ENCODE measurements around the gene MINAR1. TPM values are rescaled to one million over a fixed set of nuclear protein-coding genes. Genes with fewer than 3 reads are reported as not detected.

The MINAR1 gene, protein sequence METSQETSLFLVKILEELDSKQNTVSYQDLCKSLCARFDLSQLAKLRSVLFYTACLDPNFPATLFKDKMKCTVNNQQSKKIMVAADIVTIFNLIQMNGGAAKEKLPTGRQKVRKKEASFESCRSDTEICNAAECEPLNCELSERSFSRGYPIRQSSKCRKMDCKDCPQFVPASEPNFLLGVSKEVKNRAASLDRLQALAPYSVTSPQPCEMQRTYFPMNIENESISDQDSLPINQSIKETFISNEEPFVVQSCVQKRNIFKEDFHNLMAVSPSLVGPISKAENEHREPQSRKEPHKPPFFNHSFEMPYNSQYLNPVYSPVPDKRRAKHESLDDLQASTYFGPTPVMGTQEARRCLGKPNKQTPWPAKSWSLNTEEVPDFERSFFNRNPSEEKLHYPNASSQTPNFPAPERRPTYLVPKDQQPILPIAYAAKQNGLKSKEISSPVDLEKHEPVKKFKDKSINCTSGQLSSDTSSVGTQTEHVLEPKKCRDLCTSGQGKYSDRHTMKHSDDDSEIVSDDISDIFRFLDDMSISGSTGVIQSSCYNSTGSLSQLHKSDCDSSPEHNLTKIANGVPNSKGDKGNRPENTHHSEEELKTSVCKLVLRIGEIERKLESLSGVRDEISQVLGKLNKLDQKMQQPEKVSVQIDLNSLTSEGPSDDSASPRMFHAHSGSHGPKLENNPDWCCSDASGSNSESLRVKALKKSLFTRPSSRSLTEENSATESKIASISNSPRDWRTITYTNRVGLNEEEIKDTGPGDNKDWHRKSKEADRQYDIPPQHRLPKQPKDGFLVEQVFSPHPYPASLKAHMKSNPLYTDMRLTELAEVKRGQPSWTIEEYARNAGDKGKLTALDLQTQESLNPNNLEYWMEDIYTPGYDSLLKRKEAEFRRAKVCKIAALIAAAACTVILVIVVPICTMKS
- total RNA-seq (under 1 TPM in 3 of 4 donors, not detected in 1; 0.10 to 0.20 (median 0.11) TPM), polyA plus RNA-seq (under 1 TPM; 0.03 to 0.23 (median 0.07) TPM)
- long read RNA-seq, donor 1, partial matches to known transcripts, result 0 of 1 reads
- long read RNA-seq, donor 1, other reads (novel, unspliced or antisense), result 1 of 1 reads
- long read RNA-seq, donor 2, result 0 reads

DNA sequence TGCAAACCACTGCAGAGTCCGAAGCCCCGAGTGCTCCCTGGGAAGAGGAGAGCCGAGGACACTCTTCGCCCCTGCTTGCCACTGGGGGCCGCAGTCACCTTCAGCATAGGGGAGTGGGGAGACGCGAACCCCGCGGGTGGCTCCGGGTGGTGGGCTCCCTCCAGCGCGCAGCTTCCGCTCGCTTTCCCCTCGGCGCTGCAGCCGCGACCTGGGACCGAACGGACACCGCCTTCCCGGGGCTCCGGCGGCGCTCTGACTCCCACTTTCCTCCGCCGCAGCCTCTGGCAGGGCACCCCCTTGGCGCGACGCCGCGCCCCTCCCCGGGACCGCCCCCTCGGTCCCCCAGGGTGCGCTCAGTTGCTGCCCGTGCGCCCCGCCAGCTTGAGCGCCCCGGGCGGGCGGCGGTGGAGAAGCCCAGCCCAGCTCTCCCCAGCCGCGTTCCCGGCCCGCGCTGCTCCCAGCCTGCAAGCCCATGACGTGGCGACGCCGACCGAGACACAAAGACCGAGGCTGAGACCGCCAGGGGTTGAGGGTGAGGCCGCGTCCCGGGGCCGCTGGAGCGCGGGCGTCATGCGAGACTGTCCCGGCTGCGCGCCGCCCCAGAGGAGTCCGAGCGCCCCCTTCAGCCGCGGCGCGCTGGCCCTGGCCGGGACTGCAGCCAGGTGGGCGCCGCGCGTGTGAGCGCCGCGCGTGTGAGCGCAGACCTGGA, at the start of gene MINAR1:
TSS of gene MINAR1 (plus strand) at position 701 of the 709 bp plus-strand sequence. CDS start 23,812 bp downstream, outside the sequence.
- Histone ChIP-seq H3K4me1 (peaks cover 4% of the 10 kb centered on the region), H3K27me3 (ENCODE audit: insufficient read depth in 3 of 3, low read length in 2 of 3) (peaks cover 3 to 63% (median 25%) of the 10 kb centered on the region in 3 donors), H3K27ac (no peak within 1 kb of the TSS), H3K36me3 (ENCODE audit: insufficient read depth in 1 of 2, low read depth in 1 of 2) (no peaks in the 10 kb centered on the region), H3K4me3 (peak within 1 kb of the TSS; percentile 69), H3K9me3 (no peaks in the 10 kb centered on the region)
- intact Hi-C loops (cut with DNase I), result no loop called here
- DNase-seq, result peak in 1 of 2 donors; percentile 41
- TF ChIP-seq, protein P1, sequence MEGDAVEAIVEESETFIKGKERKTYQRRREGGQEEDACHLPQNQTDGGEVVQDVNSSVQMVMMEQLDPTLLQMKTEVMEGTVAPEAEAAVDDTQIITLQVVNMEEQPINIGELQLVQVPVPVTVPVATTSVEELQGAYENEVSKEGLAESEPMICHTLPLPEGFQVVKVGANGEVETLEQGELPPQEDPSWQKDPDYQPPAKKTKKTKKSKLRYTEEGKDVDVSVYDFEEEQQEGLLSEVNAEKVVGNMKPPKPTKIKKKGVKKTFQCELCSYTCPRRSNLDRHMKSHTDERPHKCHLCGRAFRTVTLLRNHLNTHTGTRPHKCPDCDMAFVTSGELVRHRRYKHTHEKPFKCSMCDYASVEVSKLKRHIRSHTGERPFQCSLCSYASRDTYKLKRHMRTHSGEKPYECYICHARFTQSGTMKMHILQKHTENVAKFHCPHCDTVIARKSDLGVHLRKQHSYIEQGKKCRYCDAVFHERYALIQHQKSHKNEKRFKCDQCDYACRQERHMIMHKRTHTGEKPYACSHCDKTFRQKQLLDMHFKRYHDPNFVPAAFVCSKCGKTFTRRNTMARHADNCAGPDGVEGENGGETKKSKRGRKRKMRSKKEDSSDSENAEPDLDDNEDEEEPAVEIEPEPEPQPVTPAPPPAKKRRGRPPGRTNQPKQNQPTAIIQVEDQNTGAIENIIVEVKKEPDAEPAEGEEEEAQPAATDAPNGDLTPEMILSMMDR (IDR thresholded peaks at IDR 0.05), result no peak
- ATAC-seq, result peak; percentile 57 to 86 (median 72)
- WGBS, 3 donors, result 0% methylated on average over 58 to 84 of the region's 84 CpGs

DNA sequence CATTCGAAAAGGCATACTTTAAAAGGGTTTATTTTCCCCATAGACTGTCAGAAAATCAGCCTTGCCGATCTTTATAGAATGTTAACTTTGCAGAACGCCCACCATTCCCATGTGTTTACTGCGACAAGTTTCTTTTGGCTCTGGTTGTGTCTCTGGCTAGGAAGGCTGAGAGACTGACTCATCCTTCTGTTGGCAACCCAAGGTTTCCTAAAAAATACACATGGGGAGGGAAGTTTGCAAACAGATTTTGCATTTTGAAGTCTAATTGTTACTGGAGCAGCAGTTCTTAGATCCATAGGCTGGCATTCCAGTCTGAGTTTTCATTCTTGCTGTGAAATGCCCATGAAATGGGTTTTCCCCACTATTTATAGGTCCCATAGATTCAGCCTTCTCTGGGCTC, 37.9 kb upstream of the MINAR1 start:
- Histone ChIP-seq H3K4me1 (no peaks in the 10 kb centered on the region), H3K36me3 (ENCODE audit: insufficient read depth in 1 of 2, low read depth in 1 of 2) (no peaks in the 10 kb centered on the region), H3K4me3 (no peak overlapping the region), H3K27me3 (ENCODE audit: insufficient read depth in 3 of 3, low read length in 2 of 3) (no peaks in the 10 kb centered on the region), H3K27ac (no peak overlapping the region), H3K9me3 (no peaks in the 10 kb centered on the region)
- intact Hi-C loops (cut with DNase I), result no loop called here
- 39 to 51% (median 45%) methylated on average over 4 of the region's 4 CpGs for WGBS, 3 donors
- ATAC-seq, result no peak
- TF ChIP-seq, protein P1 (IDR thresholded peaks at IDR 0.05), result no peak
- no peak for DNase-seq

DNA sequence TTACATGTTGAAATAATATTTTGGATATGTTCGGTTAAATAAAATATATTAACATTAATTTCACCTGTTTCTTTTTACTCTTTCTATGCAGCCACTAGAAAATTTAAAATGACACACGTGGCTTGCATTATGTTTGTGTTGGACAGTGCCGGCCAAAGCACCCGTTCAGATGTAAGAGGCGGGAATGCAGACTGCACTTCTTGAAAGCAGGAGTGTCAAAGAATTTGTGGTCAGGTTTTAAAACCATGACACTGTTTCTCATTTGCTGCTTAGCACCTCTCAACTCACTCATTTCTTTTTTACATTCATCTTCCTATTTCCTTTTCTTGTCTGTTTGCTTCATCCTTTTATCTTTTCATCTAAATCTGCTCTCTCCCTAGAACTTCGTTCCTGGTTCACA, 35.3 kb upstream of the MINAR1 start:
- Histone ChIP-seq H3K9me3 (no peaks in the 10 kb centered on the region), H3K36me3 (ENCODE audit: insufficient read depth in 1 of 2, low read depth in 1 of 2) (no peaks in the 10 kb centered on the region), H3K27me3 (ENCODE audit: insufficient read depth in 3 of 3, low read length in 2 of 3) (no peaks in the 10 kb centered on the region), H3K4me3 (no peak overlapping the region), H3K27ac (no peak overlapping the region), H3K4me1 (no peaks in the 10 kb centered on the region)
- WGBS, 3 donors, result 51 to 74% (median 71%) methylated on average over 6 of the region's 6 CpGs
- intact Hi-C loops (cut with DNase I), result no loop called here
- no peak for ATAC-seq
- DNase-seq, result no peak
- TF ChIP-seq, protein P1 (IDR thresholded peaks at IDR 0.05), result no peak

DNA sequence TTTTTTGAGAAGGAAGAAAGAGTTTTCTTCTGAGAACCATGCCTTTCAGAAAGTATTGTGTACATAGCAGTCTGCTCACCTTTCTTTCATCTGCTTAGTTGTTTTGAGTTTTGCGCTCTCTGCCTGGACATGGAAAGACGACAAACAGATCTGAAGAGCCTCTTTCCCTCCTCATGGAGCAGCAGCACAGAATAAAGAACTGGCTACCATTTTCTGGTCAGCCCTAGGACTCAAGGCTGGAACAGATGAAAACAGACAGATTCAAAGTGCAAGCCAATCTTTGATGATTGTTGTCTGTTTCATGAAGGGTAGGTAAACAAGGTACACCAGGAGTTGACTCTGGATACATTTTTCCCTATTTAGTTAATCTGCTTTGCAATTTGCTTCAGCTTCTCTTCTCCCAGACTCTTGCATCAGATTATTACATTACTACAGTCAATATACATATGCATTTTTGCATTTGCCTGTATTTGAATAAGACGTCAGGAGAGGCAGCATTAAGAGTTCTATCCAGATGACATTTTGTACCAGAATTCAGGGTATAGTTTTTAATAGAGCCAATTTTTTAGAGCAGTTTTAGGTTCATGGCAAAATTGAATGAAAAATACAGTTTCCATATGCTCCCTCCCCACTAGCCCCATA, 34.7 kb upstream of the MINAR1 start:
- H3K27ac ChIP-seq, result no peak overlapping the region
- WGBS, 3 donors, result 79 to 93% (median 93%) methylated on average over 3 of the region's 3 CpGs
- TF ChIP-seq, protein P1 (IDR thresholded peaks at IDR 0.05), result no peak
- H3K4me1 ChIP-seq, result no peaks in the 10 kb centered on the region
- intact Hi-C loops (cut with DNase I), result no loop called here
- no peaks in the 10 kb centered on the region for H3K36me3 ChIP-seq (ENCODE audit: insufficient read depth in 1 of 2, low read depth in 1 of 2)
- H3K9me3 ChIP-seq, result no peaks in the 10 kb centered on the region
- DNase-seq, result no peak
- ATAC-seq, result no peak
- no peak overlapping the region for H3K4me3 ChIP-seq
- no peaks in the 10 kb centered on the region for H3K27me3 ChIP-seq (ENCODE audit: insufficient read depth in 3 of 3, low read length in 2 of 3)

All from psoas muscle (tissue), 8 donors.